CD4-positive, alpha-beta T cell treated with Interleukin-21 for 1 hour (primary cell): ENCODE measurements around the gene IPO8.
"Not testable (repeated sequence)": the region's sequence is repeated elsewhere in the genome, so short reads cannot be mapped to it uniquely, and the experiment has no call there.

Experiments used
- DNase-seq: peaks from one replicate; pipeline ENCODE4 v3.0.0-alpha.2; 2020

IPO8 gene

DNA sequence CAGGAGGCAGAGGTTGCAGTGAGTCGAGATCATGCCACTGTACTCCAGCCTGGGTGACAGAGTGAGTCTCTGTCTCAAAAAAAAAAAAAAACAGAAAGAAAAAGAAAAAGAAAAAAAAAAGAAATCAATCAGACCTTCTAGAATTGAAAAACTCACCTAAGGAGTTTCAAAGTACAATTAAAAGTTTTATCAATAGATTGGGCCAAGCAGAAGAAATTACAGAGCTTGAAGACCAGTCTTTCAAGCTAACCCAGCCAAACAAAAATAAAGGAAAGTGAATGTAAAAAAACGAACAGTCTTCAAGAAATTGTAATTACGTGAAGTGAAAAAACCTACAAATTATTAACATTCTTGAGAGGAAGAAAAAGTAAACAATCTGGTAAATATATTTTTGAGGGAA, 93.0 kb downstream of the IPO8 start:
- DNase-seq, result no peak

DNA sequence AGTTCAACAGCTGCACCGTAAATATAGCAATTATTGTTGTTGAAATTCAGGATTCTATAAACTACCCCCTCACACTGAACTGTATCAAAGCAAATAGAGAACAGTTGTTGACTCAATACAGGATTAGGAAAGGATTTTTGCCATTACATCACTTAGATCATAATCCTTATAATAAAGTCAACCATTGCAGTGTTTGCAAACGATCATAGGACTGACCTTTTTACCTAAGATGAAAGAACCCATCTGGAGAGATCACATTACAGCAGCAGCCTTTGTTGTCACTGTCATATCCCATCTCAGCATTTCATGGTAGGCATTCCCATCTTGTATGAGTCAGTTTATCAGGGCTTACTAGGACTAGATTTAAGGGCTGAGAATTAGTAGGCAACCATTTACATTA, 96.1 kb downstream of the IPO8 start:
- no peak for DNase-seq

GRCh38 chr12:30598889-30599288, 96.8 kb downstream of the IPO8 start:
- DNase-seq, result no peak

- DNase-seq, result no peak
These were observed 99.9 kb downstream of the IPO8 start for GRCh38 chr12:30595742-30596141.

DNA sequence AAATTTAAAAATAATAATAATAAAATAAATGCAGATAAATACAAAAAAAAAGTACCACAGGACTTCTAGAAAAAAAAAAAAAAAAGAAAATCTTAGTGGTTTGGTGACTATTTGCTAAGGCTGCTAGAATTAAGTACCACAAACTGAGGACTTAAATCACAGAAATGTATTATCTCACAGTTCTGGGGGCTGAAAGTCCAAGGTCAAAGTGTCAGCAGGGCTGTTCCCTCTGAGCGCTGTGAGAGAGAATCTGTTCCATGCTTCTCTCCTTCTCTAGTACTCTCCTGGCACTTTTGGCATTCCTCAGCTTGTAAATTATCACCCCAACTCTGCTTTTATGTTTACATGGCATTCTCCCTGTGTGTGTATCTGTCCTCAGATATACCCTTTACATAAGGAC, 101.2 kb downstream of the IPO8 start:
- DNase-seq, result no peak

DNA sequence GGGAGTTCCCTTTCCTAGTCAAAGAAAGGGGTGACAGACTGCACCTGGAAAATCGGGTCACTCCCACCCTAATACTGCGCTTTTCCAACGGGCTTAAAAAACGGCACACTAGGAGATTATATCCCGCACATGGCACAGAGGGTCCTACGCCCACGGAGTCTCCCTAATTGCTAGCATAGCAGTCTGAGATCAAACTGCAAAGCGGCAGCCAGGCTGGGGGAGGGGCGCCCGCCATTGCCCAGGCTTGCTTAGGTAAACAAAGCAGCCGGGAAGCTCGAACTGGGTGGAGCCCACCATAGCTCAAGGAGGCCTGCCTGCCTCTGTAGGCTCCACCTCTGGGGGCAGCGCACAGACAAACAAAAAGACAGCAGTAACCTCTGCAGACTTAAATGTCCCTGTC, 107.1 kb downstream of the IPO8 start:
- not testable (repeated sequence) for DNase-seq

DNA sequence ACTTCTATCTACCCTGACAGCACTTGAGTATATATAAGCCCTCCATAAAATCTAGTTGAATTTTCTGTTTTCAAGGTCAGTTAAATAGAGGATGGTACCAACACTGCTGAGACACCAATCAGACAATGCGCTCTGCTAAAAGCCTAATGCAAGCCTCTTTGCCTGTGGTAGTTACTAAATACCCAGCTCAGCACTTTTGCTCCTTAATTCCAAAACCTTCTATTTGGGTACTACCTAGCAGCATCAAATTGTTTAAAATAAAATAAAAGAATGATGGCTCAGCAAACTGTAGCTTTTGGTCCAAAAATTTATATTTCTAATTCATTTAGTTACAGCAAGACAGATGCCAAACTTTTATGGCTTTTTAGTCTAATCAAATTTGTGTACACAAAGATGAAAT, 107.9 kb downstream of the IPO8 start:
- no peak for DNase-seq

DNA sequence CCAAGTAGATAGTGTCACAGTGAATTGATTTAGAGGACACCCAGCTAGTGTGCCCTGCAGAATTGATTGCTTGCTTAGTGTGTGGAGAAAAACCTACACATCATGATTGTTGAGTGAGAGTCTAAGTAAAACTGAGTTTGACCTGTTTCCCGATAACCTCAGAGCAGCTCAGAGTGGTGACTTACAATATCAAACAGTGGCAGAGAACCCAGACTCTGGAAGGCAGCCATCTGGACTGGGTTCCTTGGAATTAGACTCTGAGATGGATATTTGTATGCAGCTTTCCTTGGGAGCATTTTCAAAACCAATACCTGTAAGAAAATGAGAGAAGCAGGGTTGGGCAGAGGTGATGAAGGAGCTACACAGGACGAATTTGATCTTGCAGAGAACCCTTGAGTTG, 109.8 kb downstream of the IPO8 start:
- no peak for DNase-seq

DNA sequence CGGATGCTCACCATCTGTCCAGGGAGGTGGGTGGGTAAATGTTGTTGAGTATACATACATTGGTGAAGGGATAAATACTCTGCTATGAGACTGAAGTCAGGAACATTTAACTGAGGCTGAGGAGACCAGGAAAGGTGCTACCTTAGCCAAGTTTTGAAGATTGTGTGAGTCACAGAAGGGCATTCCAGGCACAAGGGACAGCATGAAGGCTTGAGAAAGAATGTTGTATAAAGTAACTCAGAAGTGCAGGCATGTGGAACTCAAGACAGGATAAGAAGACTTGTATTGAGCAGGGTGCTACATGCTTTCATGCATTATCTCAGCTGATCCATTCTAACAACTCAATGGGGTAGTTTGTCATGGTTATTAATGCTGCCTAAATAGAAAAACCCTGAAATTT, 112.7 kb downstream of the IPO8 start:
- DNase-seq, result no peak

GRCh38 chr12:30580344-30580743, 115.3 kb downstream of the IPO8 start:
- no peak for DNase-seq
